Nephron (organoid): ENCODE results near the gene SLC35A4.

ENCODE experiments used
- H3K27ac Mint-ChIP-seq, 3 experiments: 2 replicates each; pipeline ENCODE4 v1.8.0; 2020; ENCODE audit warnings: mixed read lengths in 3 of 3, mild to moderate bottlenecking in 2 of 3, moderate library complexity in 1 of 3
- H3K27me3 Mint-ChIP-seq: 2 replicates; pipeline ENCODE4 v1.8.0; 2021; ENCODE audit warnings: low read depth, mild to moderate bottlenecking, moderate library complexity, mixed read lengths
- H3K36me3 Mint-ChIP-seq: 2 replicates; pipeline ENCODE4 v1.8.0; 2020; ENCODE audit warnings: low read depth, mixed read lengths
- H3K4me1 Mint-ChIP-seq: 2 replicates; pipeline ENCODE4 v1.8.0; 2020; ENCODE audit warnings: mixed read lengths
- H3K4me3 Mint-ChIP-seq, 3 experiments: 2 replicates each; pipeline ENCODE4 v1.8.0; 2020; ENCODE audit warnings: mild to moderate bottlenecking in 3 of 3, mixed read lengths in 3 of 3, moderate library complexity in 2 of 3
- H3K9me3 Mint-ChIP-seq: 2 replicates; pipeline ENCODE4 v1.8.0; 2020; ENCODE audit warnings: mixed read lengths
- TF ChIP-seq, protein P1 (sequence below), 3 experiments: fragments of 200-600 bp; sonication (generic); IDR thresholded peaks; one replicate each; pipeline ENCODE4 v1.5.0; 2021; ENCODE audit warnings: antibody characterized with exemption in 3 of 3; ENCODE audit not compliant: unreplicated experiment in 3 of 3

The SLC35A4 gene

GRCh38 chr5:140561753-140562523, 2.7 kb upstream of the SLC35A4 start:
- Mint-ChIP-seq H3K27ac (no peak overlapping the region), H3K36me3 (peaks cover 15% of the 10 kb centered on the region), H3K4me3 (peak overlapping the region; percentile 92 to 99 (median 96)), H3K9me3 (no peaks in the 10 kb centered on the region), H3K27me3 (peaks cover 4% of the 10 kb centered on the region), H3K4me1 (peaks cover 52% of the 10 kb centered on the region)
- TF ChIP-seq, protein P1, sequence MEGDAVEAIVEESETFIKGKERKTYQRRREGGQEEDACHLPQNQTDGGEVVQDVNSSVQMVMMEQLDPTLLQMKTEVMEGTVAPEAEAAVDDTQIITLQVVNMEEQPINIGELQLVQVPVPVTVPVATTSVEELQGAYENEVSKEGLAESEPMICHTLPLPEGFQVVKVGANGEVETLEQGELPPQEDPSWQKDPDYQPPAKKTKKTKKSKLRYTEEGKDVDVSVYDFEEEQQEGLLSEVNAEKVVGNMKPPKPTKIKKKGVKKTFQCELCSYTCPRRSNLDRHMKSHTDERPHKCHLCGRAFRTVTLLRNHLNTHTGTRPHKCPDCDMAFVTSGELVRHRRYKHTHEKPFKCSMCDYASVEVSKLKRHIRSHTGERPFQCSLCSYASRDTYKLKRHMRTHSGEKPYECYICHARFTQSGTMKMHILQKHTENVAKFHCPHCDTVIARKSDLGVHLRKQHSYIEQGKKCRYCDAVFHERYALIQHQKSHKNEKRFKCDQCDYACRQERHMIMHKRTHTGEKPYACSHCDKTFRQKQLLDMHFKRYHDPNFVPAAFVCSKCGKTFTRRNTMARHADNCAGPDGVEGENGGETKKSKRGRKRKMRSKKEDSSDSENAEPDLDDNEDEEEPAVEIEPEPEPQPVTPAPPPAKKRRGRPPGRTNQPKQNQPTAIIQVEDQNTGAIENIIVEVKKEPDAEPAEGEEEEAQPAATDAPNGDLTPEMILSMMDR (IDR thresholded peaks at IDR 0.05; ENCODE audit: unreplicated experiment in 3 of 3) = no peak

- H3K4me1 Mint-ChIP-seq = peaks cover 42% of the 10 kb centered on the region
- H3K9me3 Mint-ChIP-seq = no peaks in the 10 kb centered on the region
- TF ChIP-seq, protein P1 (IDR thresholded peaks at IDR 0.05; ENCODE audit: unreplicated experiment in 3 of 3) = no peak
- H3K36me3 Mint-ChIP-seq = peaks cover 24% of the 10 kb centered on the region
- H3K27me3 Mint-ChIP-seq = peaks cover 4% of the 10 kb centered on the region
- H3K4me3 Mint-ChIP-seq = peak overlapping the region; percentile 92 to 99 (median 96)
- H3K27ac Mint-ChIP-seq = peak overlapping the region; percentile 76 to 92 (median 88)
Observed at GRCh38 chr5:140563596-140563995, 1.0 kb upstream of the SLC35A4 start.

DNA sequence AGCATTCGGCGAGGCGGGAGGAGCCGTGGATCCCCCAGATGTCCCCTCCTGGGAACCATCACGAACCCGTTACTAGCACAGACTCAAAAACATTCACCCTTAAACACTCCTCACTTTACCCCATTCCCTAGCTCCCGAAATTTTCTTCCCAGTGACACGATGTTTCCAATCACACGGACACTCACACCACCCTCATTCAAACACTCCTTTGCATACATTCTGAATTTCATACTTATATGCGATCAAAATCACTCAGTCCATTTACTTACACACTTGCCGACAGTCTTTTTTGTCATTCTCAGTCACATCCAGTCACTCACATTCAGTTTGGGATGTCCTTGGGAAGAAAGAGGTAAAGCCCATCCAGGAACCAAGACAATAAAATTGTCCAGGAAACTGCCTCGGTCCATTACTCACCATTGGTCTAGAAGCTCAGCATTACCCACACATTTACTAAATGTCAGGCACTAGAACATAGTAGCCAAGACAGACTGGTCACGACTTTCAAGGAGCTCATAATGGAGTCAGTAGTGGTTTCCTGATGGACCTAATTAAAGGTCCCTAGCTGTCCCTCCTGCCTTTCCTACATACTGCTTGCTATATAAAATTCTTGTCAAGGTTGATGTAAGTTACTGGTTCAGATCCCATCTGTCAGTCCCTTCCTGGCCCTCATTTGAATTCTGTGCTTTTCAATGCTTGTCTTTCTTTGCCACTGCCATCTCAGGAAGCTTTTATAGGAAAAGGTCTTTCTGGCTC, 574 bp downstream of the SLC35A4 start:
- Mint-ChIP-seq H3K9me3 (no peaks in the 10 kb centered on the region), H3K27me3 (peaks cover 4% of the 10 kb centered on the region), H3K4me1 (peaks cover 46% of the 10 kb centered on the region), H3K36me3 (peaks cover 24% of the 10 kb centered on the region), H3K4me3 (peak overlapping the region; percentile 92 to 99 (median 96)), H3K27ac (peak overlapping the region; percentile 76 to 92 (median 88))
- TF ChIP-seq, protein P1 (IDR thresholded peaks at IDR 0.05; ENCODE audit: unreplicated experiment in 3 of 3) = no peak

GRCh38 chr5:140565780-140566095, 1.1 kb downstream of the SLC35A4 start:
- TF ChIP-seq, protein P1 (IDR thresholded peaks at IDR 0.05; ENCODE audit: unreplicated experiment in 3 of 3) = no peak
- Mint-ChIP-seq H3K4me3 (peak overlapping the region; percentile 92 to 99 (median 96)), H3K36me3 (peaks cover 21% of the 10 kb centered on the region), H3K9me3 (no peaks in the 10 kb centered on the region), H3K27me3 (peaks cover 4% of the 10 kb centered on the region), H3K4me1 (peaks cover 46% of the 10 kb centered on the region), H3K27ac (peak overlapping the region in 2 of 3 experiments; percentile 76 to 92)

DNA sequence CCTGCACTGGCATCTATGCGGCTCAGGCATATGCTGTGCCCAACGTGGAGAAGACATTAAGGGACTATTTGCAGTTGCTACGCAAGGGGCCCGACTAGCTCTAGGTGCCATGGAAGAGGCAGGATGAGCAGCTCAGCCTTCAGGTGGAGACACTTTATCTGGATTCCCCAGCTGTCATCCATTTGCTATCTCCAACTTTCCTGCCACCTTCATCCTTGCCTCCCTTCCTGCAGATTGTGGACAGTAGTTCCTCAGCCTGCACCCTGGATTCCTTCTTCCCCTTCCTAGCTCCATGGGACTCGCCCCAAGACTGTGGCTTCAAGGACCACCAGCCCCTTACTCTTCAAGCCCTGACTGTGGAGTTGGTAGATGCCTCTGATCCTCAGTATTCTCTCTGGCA, 2.0 kb downstream of the SLC35A4 start:
- H3K36me3 Mint-ChIP-seq = peaks cover 17% of the 10 kb centered on the region
- H3K9me3 Mint-ChIP-seq = no peaks in the 10 kb centered on the region
- H3K27ac Mint-ChIP-seq = no peak overlapping the region
- TF ChIP-seq, protein P1 (IDR thresholded peaks at IDR 0.05; ENCODE audit: unreplicated experiment in 3 of 3) = no peak
- H3K4me3 Mint-ChIP-seq = peak overlapping the region; percentile 59 to 99 (median 80)
- H3K27me3 Mint-ChIP-seq = no peaks in the 10 kb centered on the region
- peaks cover 41% of the 10 kb centered on the region for H3K4me1 Mint-ChIP-seq
